ENCODE data around the gene MRPL47. TPM values are rescaled to one million over a fixed set of nuclear protein-coding genes. Genes with fewer than 3 reads are reported as not detected.

The MRPL47 gene
- total RNA-seq, 2 experiments from 2014 or later: 36.8 to 39.9 TPM

- H3K27ac Mint-ChIP-seq: no peak overlapping the region
- H3K36me3 Mint-ChIP-seq (ENCODE audit: low read depth): peaks cover 61% of the 10 kb centered on the region
- H3K9me3 Mint-ChIP-seq (ENCODE audit: insufficient read depth): peaks cover 3% of the 10 kb centered on the region
- H3K27me3 Mint-ChIP-seq (ENCODE audit: low read depth): no peaks in the 10 kb centered on the region
- ATAC-seq (no peak), DNase-seq (no peak)
- H3K4me3 Mint-ChIP-seq: no peak overlapping the region
- POLR2A ChIA-PET: no interaction called here
- CTCF ChIA-PET: interaction anchor here (2.2 kb wide), 1 partner anchor 28 kb away, joined by 7 read pairs; no protein-coding TSS in a partner anchor
- H3K4me1 Mint-ChIP-seq (ENCODE audit: low read depth): no peaks in the 10 kb centered on the region
Observed at GRCh38 chr3:179622023-179622422, 17.6 kb upstream of the MRPL47 start.

DNA sequence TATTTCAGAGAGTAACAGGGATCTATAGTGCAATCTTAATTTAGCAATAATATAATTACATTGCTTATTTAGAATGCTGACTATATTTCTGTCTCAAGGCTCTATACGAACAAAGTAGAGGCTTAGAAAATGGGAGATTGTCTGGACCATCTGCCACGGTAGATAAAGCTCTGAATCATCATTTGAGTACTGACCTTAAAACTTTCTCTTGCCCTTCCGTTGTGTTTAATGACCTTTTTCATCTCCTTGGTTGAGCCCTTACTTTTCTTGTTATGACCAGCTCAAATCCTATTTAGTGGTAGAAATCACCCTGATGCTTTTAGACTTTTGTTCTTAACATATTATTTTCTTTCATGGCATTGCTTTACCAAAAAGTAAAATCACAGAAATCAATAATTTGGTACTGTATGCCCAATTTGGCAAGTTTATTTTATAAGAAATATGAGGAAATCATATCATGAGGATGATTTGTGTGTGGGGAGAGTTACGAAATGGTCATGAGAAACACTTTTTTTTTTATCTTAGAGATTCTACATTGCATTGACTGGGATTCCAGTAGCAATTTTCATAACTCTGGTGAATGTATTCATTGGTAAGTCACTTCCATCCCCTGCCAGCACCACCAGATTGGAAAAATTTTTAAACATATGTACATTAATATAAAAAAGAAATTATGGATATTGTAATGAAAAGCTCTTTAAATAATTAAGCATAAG lies 11.2 kb upstream of the MRPL47 start:
- peaks cover 1% of the 10 kb centered on the region for H3K9me3 Mint-ChIP-seq (ENCODE audit: insufficient read depth)
- peaks cover 31% of the 10 kb centered on the region for H3K36me3 Mint-ChIP-seq (ENCODE audit: low read depth)
- ChIA-PET POLR2A (interaction anchor here (0.7 kb wide), 1 partner anchor 11 kb away, joined by 3 read pairs; the partner anchor contains the start of gene NDUFB5), CTCF (interaction anchor here (1.2 to 1.8 kb wide), 2 partner anchors 8 to 34 kb away, joined by 3 to 6 read pairs; no protein-coding TSS in a partner anchor)
- ATAC-seq: no peak
- DNase-seq: no peak
- no peak overlapping the region for H3K4me3 Mint-ChIP-seq
- no peaks in the 10 kb centered on the region for H3K4me1 Mint-ChIP-seq (ENCODE audit: low read depth)
- peak overlapping the region; percentile 0 for H3K27ac Mint-ChIP-seq
- H3K27me3 Mint-ChIP-seq (ENCODE audit: low read depth): no peaks in the 10 kb centered on the region

DNA sequence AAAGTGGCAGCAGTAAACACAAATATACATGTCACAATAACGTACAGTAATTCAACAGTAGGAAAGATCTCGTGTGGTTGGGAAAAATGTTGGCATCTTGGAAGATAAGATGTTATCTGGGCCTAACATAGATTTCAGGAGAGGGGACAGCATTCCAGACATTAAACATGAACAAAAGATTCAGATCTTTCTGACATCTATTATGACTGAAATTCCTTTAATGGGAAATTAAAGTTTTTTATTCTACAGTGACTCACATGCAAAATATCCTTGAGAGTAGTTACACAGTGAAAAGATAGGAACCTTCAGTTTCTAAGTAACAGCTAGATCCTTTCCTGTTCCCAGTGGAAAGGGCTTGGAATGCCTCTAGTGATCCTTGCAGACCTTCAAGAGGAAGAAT lies 9.4 kb upstream of the MRPL47 start:
- Mint-ChIP-seq H3K36me3 (ENCODE audit: low read depth) (peaks cover 23% of the 10 kb centered on the region), H3K4me1 (ENCODE audit: low read depth) (peaks cover 13% of the 10 kb centered on the region), H3K9me3 (ENCODE audit: insufficient read depth) (no peaks in the 10 kb centered on the region), H3K4me3 (no peak overlapping the region), H3K27ac (no peak overlapping the region), H3K27me3 (ENCODE audit: low read depth) (no peaks in the 10 kb centered on the region)
- ChIA-PET CTCF (no interaction called here), POLR2A (no interaction called here)
- ATAC-seq (no peak), DNase-seq (no peak)

DNA sequence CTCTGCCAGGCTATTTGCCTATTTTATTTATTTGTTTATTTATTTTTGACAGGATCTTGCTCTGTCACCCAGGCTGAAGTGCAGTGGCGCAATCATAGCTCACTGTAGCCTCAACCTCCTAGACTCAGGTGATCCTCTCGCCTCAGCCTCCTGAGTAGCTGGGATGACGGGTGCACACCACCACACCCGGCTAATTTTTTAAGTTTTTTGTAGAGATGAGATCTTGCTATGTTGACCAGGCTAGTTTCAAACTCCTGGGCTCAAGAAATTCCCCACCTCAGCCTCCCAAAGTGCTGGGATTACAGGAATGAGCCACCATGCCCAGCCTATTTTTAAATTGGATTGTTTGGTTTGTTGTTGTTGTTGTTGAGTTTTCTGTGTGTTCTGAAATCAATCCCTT lies 5.6 kb upstream of the MRPL47 start:
- ChIA-PET POLR2A (no interaction called here), CTCF (no interaction called here)
- Mint-ChIP-seq H3K4me3 (no peak overlapping the region), H3K9me3 (ENCODE audit: insufficient read depth) (no peaks in the 10 kb centered on the region), H3K27me3 (ENCODE audit: low read depth) (no peaks in the 10 kb centered on the region), H3K27ac (peak overlapping the region; percentile 52), H3K4me1 (ENCODE audit: low read depth) (peaks cover 42% of the 10 kb centered on the region), H3K36me3 (ENCODE audit: low read depth) (peaks cover 27% of the 10 kb centered on the region)
- no peak for ATAC-seq
- DNase-seq: no peak

- H3K4me3 Mint-ChIP-seq: peak overlapping the region; percentile 62
- ATAC-seq (peak; percentile 52), DNase-seq (peak; percentile 32)
- POLR2A ChIA-PET: interaction anchor here (1.1 kb wide), 1 partner anchor 43 kb away, joined by 3 read pairs; no protein-coding TSS in a partner anchor
- peaks cover 33% of the 10 kb centered on the region for H3K36me3 Mint-ChIP-seq (ENCODE audit: low read depth)
- H3K9me3 Mint-ChIP-seq (ENCODE audit: insufficient read depth): no peaks in the 10 kb centered on the region
- no peaks in the 10 kb centered on the region for H3K27me3 Mint-ChIP-seq (ENCODE audit: low read depth)
- CTCF ChIA-PET: interaction anchor here (0.6 to 1.3 kb wide), 2 partner anchors 41 to 203 kb away, joined by 3 to 7 read pairs; no protein-coding TSS in a partner anchor
- H3K4me1 Mint-ChIP-seq (ENCODE audit: low read depth): peaks cover 43% of the 10 kb centered on the region
- peak overlapping the region; percentile 97 for H3K27ac Mint-ChIP-seq
Observed at GRCh38 chr3:179608931-179609720, 4.7 kb upstream of the MRPL47 start.

DNA sequence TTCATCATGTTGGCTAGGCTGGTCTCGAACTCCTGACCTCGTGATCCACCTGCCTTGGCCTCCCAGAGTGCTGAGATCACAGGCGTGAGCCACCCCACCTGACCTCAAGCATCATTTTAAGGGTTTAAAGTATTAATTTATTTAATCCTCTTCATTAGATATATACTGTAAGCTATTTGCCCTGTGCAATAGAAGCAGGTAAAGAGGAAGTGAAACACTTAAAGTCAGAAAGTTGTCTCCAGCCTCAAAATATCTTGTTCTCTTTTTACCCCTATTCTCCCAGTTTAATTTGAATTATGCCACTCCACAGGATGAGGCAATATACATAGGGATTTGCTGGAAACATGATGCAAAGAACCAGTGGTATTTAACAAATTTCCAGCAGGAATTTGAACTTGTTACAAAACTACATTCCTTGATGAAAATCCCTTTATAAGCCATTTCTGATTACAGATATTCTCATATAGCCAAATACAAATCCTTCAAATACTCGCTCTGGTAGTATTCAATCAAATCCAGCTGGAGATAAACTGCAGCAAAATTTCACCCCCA lies 2.2 kb upstream of the MRPL47 start:
- no peak overlapping the region for H3K4me3 Mint-ChIP-seq
- CTCF ChIA-PET: interaction anchor here (0.9 kb wide), 1 partner anchor 43 kb away, joined by 3 read pairs; no protein-coding TSS in a partner anchor
- POLR2A ChIA-PET: no interaction called here

DNA sequence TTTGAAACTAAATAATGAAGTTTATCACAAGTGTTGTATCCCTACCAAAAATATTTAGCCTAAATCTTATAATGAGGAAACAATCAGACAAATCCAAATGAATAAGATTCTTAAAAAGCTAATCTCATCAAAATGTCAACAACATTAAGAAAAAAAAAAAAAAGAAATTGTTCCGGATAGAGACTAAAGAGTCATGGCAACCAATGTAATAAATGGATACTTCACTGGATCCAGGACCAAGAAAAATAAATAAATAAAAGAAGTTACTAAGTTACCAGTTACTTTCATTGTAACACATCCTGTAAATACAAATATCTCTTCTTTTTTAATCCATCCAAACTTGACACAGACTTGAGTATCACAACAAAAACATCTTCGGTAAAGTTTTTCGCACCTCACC lies 607 bp downstream of the MRPL47 start:
- ChIA-PET POLR2A (interaction anchor here (2.1 kb wide), 1 partner anchor 41 kb away, joined by 9 read pairs; the partner anchor contains the start of gene ACTL6A), CTCF (no interaction called here)
- DNase-seq (no peak), ATAC-seq (no peak)
- H3K36me3 Mint-ChIP-seq (ENCODE audit: low read depth): peaks cover 42% of the 10 kb centered on the region
- no peaks in the 10 kb centered on the region for H3K9me3 Mint-ChIP-seq (ENCODE audit: insufficient read depth)
- H3K27me3 Mint-ChIP-seq (ENCODE audit: low read depth): no peaks in the 10 kb centered on the region
- peak overlapping the region; percentile 99 for H3K4me3 Mint-ChIP-seq
- peaks cover 40% of the 10 kb centered on the region for H3K4me1 Mint-ChIP-seq (ENCODE audit: low read depth)
- peak overlapping the region; percentile 99 for H3K27ac Mint-ChIP-seq

More for the DNA sequence above, 2.2 kb upstream of the MRPL47 start:
- Mint-ChIP-seq H3K27ac (peak overlapping the region; percentile 34), H3K9me3 (ENCODE audit: insufficient read depth) (no peaks in the 10 kb centered on the region), H3K27me3 (ENCODE audit: low read depth) (no peaks in the 10 kb centered on the region), H3K4me1 (ENCODE audit: low read depth) (peaks cover 52% of the 10 kb centered on the region), H3K36me3 (ENCODE audit: low read depth) (peaks cover 35% of the 10 kb centered on the region)
- no peak for DNase-seq
- ATAC-seq: no peak

DNA sequence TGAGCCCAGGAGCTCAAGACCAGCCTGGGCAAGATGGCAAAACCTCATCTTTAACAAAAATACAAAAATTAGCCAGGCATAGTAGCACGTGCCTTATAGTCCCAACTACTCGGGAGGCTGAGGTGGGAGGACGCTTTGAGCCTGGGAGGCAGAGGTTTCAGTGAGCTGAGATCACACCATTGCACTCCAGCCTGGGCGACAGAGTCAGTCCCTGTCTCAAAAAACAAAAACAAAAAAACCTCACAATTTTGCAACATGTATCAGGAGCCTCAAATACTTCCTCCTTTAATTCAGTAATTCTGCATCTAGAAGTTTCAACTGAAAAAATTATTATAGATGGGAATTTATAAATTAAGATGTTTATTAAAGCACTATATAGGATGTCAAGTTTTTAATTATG lies 1.1 kb downstream of the MRPL47 start:
- Mint-ChIP-seq H3K36me3 (ENCODE audit: low read depth) (peaks cover 43% of the 10 kb centered on the region), H3K9me3 (ENCODE audit: insufficient read depth) (no peaks in the 10 kb centered on the region), H3K4me1 (ENCODE audit: low read depth) (peaks cover 35% of the 10 kb centered on the region), H3K27me3 (ENCODE audit: low read depth) (no peaks in the 10 kb centered on the region), H3K27ac (peak overlapping the region; percentile 99), H3K4me3 (peak overlapping the region; percentile 99)
- DNase-seq (no peak), ATAC-seq (no peak)
- ChIA-PET POLR2A (interaction anchor here (2.1 kb wide), 1 partner anchor 40 kb away, joined by 9 read pairs; the partner anchor contains the start of gene ACTL6A), CTCF (no interaction called here)

DNA sequence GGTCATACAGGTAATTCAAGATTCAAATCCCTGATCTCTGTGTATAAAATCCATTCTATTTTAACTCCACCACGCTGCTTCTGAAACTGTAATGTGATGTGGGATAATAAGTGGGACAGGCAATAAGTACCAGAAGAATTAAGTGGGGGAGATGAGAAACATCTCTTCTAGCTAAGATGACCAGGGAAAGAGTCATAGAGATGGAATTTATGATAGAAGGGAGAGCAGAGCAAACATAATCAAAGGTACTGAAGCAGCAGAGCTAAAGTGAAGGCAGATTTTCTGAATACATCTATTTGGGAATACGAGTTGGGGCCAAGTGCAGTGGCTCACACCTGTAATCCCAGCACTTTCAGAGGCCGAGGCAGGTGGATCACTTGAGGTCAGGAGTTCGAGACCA lies 4.9 kb downstream of the MRPL47 start:
- peaks cover 50% of the 10 kb centered on the region for H3K36me3 Mint-ChIP-seq (ENCODE audit: low read depth)
- no peak overlapping the region for H3K27ac Mint-ChIP-seq
- ATAC-seq (no peak), DNase-seq (no peak)
- H3K4me1 Mint-ChIP-seq (ENCODE audit: low read depth): peaks cover 10% of the 10 kb centered on the region
- H3K9me3 Mint-ChIP-seq (ENCODE audit: insufficient read depth): no peaks in the 10 kb centered on the region
- ChIA-PET POLR2A (no interaction called here), CTCF (no interaction called here)
- H3K27me3 Mint-ChIP-seq (ENCODE audit: low read depth): no peaks in the 10 kb centered on the region
- no peak overlapping the region for H3K4me3 Mint-ChIP-seq

GRCh38 chr3:179591313-179591712 lies 13.1 kb downstream of the MRPL47 start:
- Mint-ChIP-seq H3K36me3 (ENCODE audit: low read depth) (peaks cover 52% of the 10 kb centered on the region), H3K4me3 (no peak overlapping the region), H3K27ac (no peak overlapping the region), H3K4me1 (ENCODE audit: low read depth) (no peaks in the 10 kb centered on the region), H3K27me3 (ENCODE audit: low read depth) (no peaks in the 10 kb centered on the region), H3K9me3 (ENCODE audit: insufficient read depth) (no peaks in the 10 kb centered on the region)
- ChIA-PET CTCF (no interaction called here), POLR2A (no interaction called here)
- ATAC-seq (no peak), DNase-seq (no peak)

DNA sequence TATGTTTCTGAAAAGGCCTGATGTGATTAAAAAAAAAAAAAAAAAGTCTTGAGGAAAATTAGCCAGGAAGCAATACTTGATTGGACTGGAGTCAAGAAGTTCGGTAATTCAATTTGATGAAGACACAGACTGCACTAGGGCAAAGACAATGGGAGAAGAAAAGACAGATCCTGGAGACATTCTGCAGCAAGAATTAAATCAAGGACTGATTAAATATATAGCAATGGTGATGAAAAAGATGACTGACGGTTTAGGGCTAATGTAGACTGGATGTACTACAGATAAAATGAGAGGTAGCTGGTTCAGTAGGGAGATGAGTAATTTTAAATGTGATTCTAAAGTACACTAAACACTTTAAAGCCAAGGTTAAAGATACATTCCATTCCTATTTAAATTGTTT lies 13.8 kb downstream of the MRPL47 start:
- ChIA-PET POLR2A (no interaction called here), CTCF (no interaction called here)
- H3K27me3 Mint-ChIP-seq (ENCODE audit: low read depth): no peaks in the 10 kb centered on the region
- DNase-seq (no peak), ATAC-seq (no peak)
- peaks cover 50% of the 10 kb centered on the region for H3K36me3 Mint-ChIP-seq (ENCODE audit: low read depth)
- no peak overlapping the region for H3K4me3 Mint-ChIP-seq
- H3K27ac Mint-ChIP-seq: no peak overlapping the region
- H3K9me3 Mint-ChIP-seq (ENCODE audit: insufficient read depth): no peaks in the 10 kb centered on the region
- no peaks in the 10 kb centered on the region for H3K4me1 Mint-ChIP-seq (ENCODE audit: low read depth)

- no peaks in the 10 kb centered on the region for H3K9me3 Mint-ChIP-seq (ENCODE audit: insufficient read depth)
- peaks cover 48% of the 10 kb centered on the region for H3K36me3 Mint-ChIP-seq (ENCODE audit: low read depth)
- no peak for DNase-seq
- no peak for ATAC-seq
- H3K27me3 Mint-ChIP-seq (ENCODE audit: low read depth): no peaks in the 10 kb centered on the region
- POLR2A ChIA-PET: no interaction called here
- no peak overlapping the region for H3K27ac Mint-ChIP-seq
- no peaks in the 10 kb centered on the region for H3K4me1 Mint-ChIP-seq (ENCODE audit: low read depth)
- H3K4me3 Mint-ChIP-seq: no peak overlapping the region
- CTCF ChIA-PET: no interaction called here
Observed at GRCh38 chr3:179589143-179589542, 15.3 kb downstream of the MRPL47 start.
